Thyroid gland (tissue), 4 donors: ENCODE measurements around the gene SPATS1. TPM values are rescaled to one million over a fixed set of nuclear protein-coding genes. Genes with fewer than 3 reads are reported as not detected.

Experiments
- DNase-seq, 2 donors: peaks; one replicate each; pipeline ENCODE4 v3.0.0-alpha.2; 2019
- H3K27ac ChIP-seq, 3 donors: fragments of 200-600 bp; sonication (generic); 1 replicate in 2 of 3; 2 replicates in 1 of 3; pipeline ENCODE4 v1.5.1; 2016 to 2019; ENCODE audit warnings: mild to moderate bottlenecking in 1 of 3, moderate library complexity in 1 of 3
- H3K27me3 ChIP-seq: fragments of 200-600 bp; sonication (generic); one replicate; pipeline ENCODE4 v1.5.1; 2019
- H3K36me3 ChIP-seq, 2 donors: fragments of 200-600 bp; sonication (generic); one replicate each; pipeline ENCODE4 v1.5.1; 2016 to 2019
- H3K4me1 ChIP-seq, 2 donors: fragments of 200-600 bp; sonication (generic); one replicate each; pipeline ENCODE4 v1.5.1; 2017 to 2019
- H3K4me3 ChIP-seq, 3 donors: fragments of 200-600 bp; sonication (generic); replicated peaks in 1 of 3; 1 replicate in 2 of 3; 2 replicates in 1 of 3; pipeline ENCODE4 v1.5.1; 2016; ENCODE audit warnings: mild to moderate bottlenecking in 1 of 3
- H3K9me3 ChIP-seq: fragments of 200-600 bp; sonication (generic); one replicate; pipeline ENCODE4 v1.5.1; 2017
- POLR2A ChIP-seq, 2 donors: fragments of 450-650 bp; IDR thresholded peaks; one replicate each; pipeline ENCODE4 v1.6.1; 2017; ENCODE audit warnings: antibody characterized with exemption in 2 of 2, mild to moderate bottlenecking in 2 of 2, moderate library complexity in 1 of 2
- WGBS, 2 donors: methylation state at CpG; one replicate each; pipeline ENCODE4 v1.1.5; 2017; 5-methylcytosine and 5-hydroxymethylcytosine counted together
- intact Hi-C: fragments of 100-400 bp; cut with DNase I; formaldehyde crosslinking; loops from one replicate; pipeline ENCODE4 v1.15.1; 2023
- total RNA-seq, 4 donors: library from RNA; depleted of rRNA; stranded (reverse); fragments of >200 nt; gene quantifications; one replicate each; pipeline ENCODE4 v1.2.3, GENCODE V29; 2016
- TF ChIP-seq, protein P1 (sequence below), 6 experiments: fragments of 200-600 bp in 3 of 6; fragments of 450-650 bp in 3 of 6; sonication (generic) in 3 of 6; IDR thresholded peaks; one replicate each; pipeline ENCODE4 v1.5.1; 2016 to 2019; ENCODE audit warnings: antibody characterized with exemption in 6 of 6, mild to moderate bottlenecking in 2 of 6, inconsistent platforms in 1 of 6, moderate library complexity in 1 of 6

The SPATS1 gene
- total RNA-seq, 4 donors from 2014 or later = not detected

GRCh38 chr6:44301782-44302564 is 40.5 kb upstream of the SPATS1 start:
- TF ChIP-seq, protein P1, sequence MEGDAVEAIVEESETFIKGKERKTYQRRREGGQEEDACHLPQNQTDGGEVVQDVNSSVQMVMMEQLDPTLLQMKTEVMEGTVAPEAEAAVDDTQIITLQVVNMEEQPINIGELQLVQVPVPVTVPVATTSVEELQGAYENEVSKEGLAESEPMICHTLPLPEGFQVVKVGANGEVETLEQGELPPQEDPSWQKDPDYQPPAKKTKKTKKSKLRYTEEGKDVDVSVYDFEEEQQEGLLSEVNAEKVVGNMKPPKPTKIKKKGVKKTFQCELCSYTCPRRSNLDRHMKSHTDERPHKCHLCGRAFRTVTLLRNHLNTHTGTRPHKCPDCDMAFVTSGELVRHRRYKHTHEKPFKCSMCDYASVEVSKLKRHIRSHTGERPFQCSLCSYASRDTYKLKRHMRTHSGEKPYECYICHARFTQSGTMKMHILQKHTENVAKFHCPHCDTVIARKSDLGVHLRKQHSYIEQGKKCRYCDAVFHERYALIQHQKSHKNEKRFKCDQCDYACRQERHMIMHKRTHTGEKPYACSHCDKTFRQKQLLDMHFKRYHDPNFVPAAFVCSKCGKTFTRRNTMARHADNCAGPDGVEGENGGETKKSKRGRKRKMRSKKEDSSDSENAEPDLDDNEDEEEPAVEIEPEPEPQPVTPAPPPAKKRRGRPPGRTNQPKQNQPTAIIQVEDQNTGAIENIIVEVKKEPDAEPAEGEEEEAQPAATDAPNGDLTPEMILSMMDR (IDR thresholded peaks at IDR 0.05) = no peak
- TF ChIP-seq POLR2A (IDR thresholded peaks at IDR 0.05) = no peak
- intact Hi-C loops = no loop called here
- H3K27me3 ChIP-seq = peaks cover 6% of the 10 kb centered on the region
- no peak overlapping the region for H3K4me3 ChIP-seq
- H3K27ac ChIP-seq = no peak overlapping the region
- no peaks in the 10 kb centered on the region for H3K9me3 ChIP-seq
- DNase-seq = no peak
- H3K4me1 ChIP-seq = peaks cover 5 to 10% of the 10 kb centered on the region in 2 donors
- peaks cover 36 to 48% of the 10 kb centered on the region in 2 donors for H3K36me3 ChIP-seq
- 95 to 96% methylated on average over 14 of the region's 14 CpGs for WGBS, 2 donors

- Histone ChIP-seq H3K9me3 (no peaks in the 10 kb centered on the region), H3K4me1 (peaks cover 0 to 2% of the 10 kb centered on the region in 2 donors), H3K27me3 (no peaks in the 10 kb centered on the region), H3K27ac (no peak overlapping the region), H3K36me3 (peaks cover 36 to 48% of the 10 kb centered on the region in 2 donors), H3K4me3 (no peak overlapping the region)
- no peak for TF ChIP-seq POLR2A (IDR thresholded peaks at IDR 0.05)
- TF ChIP-seq, protein P1 (IDR thresholded peaks at IDR 0.05) = no peak
- no peak for DNase-seq
- intact Hi-C loops = no loop called here
- 94 to 96% methylated on average over 10 to 12 of the region's 12 CpGs for WGBS, 2 donors
Observed at GRCh38 chr6:44302856-44303255, 39.6 kb upstream of the SPATS1 start.

- WGBS, 2 donors = 98 to 100% methylated on average over 5 to 6 of the region's 6 CpGs
- TF ChIP-seq, protein P1 (IDR thresholded peaks at IDR 0.05) = no peak
- no peak for TF ChIP-seq POLR2A (IDR thresholded peaks at IDR 0.05)
- intact Hi-C loops = no loop called here
- no peak for DNase-seq
- Histone ChIP-seq H3K27me3 (no peaks in the 10 kb centered on the region), H3K36me3 (peaks cover 36 to 50% of the 10 kb centered on the region in 2 donors), H3K27ac (no peak overlapping the region), H3K4me3 (no peak overlapping the region), H3K4me1 (no peaks in the 10 kb centered on the region), H3K9me3 (no peaks in the 10 kb centered on the region)
Observed at GRCh38 chr6:44303842-44304241, 38.6 kb upstream of the SPATS1 start.

- DNase-seq = peak in 1 of 2 donors; percentile 11
- intact Hi-C loops = no loop called here
- Histone ChIP-seq H3K4me3 (no peak overlapping the region), H3K27me3 (no peaks in the 10 kb centered on the region), H3K9me3 (no peaks in the 10 kb centered on the region), H3K36me3 (peaks cover 41 to 57% of the 10 kb centered on the region in 2 donors), H3K4me1 (no peaks in the 10 kb centered on the region), H3K27ac (no peak overlapping the region)
- 78 to 84% methylated on average over 16 to 17 of the region's 25 CpGs for WGBS, 2 donors
- TF ChIP-seq, protein P1 (IDR thresholded peaks at IDR 0.05) = peak; percentile 30 to 67 (median 46)
- TF ChIP-seq POLR2A (IDR thresholded peaks at IDR 0.05) = no peak
Observed at GRCh38 chr6:44304282-44305199, 37.9 kb upstream of the SPATS1 start.
